Iris pigment epithelial cell (primary cell): Measurements from ENCODE around the gene RAD51D.
"Not testable (repeated sequence)": the region's sequence is repeated elsewhere in the genome, so short reads cannot be mapped to it uniquely, and the experiment has no call there.

ENCODE experiments used
- DNase-seq: peaks from one replicate; pipeline ENCODE4 v3.0.0-alpha.2; 2011; ENCODE audit warnings: low read depth

The RAD51D gene

GRCh38 chr17:35141681-35142466 is 22.2 kb upstream of the RAD51D start, which contains the start of gene NLE1:
NLE1 (minus strand) TSS chr17:35142303; CDS start chr17:35142275, 28 bp downstream.
- peak; percentile 74 for DNase-seq

GRCh38 chr17:35138218-35138617 is 18.6 kb upstream of the RAD51D start:
- no peak for DNase-seq

GRCh38 chr17:35135322-35135721 is 15.7 kb upstream of the RAD51D start:
- DNase-seq = no peak

GRCh38 chr17:35132816-35133550 is 13.3 kb upstream of the RAD51D start:
- DNase-seq = no peak

- no peak for DNase-seq
These were observed 12.4 kb upstream of the RAD51D start for GRCh38 chr17:35132099-35132498.

GRCh38 chr17:35130392-35130791 is 10.7 kb upstream of the RAD51D start:
- no peak for DNase-seq

GRCh38 chr17:35129973-35130351 is 10.3 kb upstream of the RAD51D start:
- peak; percentile 25 for DNase-seq

- peak; percentile 23 for DNase-seq
These were observed 9.7 kb upstream of the RAD51D start for GRCh38 chr17:35129154-35129972.

GRCh38 chr17:35127751-35128514 is 8.3 kb upstream of the RAD51D start:
- DNase-seq = peak; percentile 21

- DNase-seq = no peak
These were observed 1.7 kb upstream of the RAD51D start, which contains the start of gene FNDC8 for GRCh38 chr17:35121315-35121714. FNDC8 (plus strand) TSS chr17:35121615; CDS start chr17:35121694, 79 bp downstream.

- DNase-seq = peak; percentile 34
These were observed 1.7 kb downstream of the RAD51D start for GRCh38 chr17:35117984-35118383.

GRCh38 chr17:35116845-35117244 is 2.8 kb downstream of the RAD51D start:
- no peak for DNase-seq

GRCh38 chr17:35110791-35111190 is 8.9 kb downstream of the RAD51D start:
- DNase-seq = not testable (repeated sequence)

- no peak for DNase-seq
These were observed 14.7 kb downstream of the RAD51D start for GRCh38 chr17:35104844-35105450.

- DNase-seq = no peak
These were observed 16.4 kb downstream of the RAD51D start for GRCh38 chr17:35103271-35103670.

- no peak for DNase-seq
These were observed 17.9 kb downstream of the RAD51D start for GRCh38 chr17:35101725-35102124.

- DNase-seq = no peak
These were observed 18.6 kb downstream of the RAD51D start for GRCh38 chr17:35101036-35101435.

GRCh38 chr17:35099908-35100307 is 19.8 kb downstream of the RAD51D start:
- no peak for DNase-seq

- DNase-seq = no peak
These were observed 21.9 kb downstream of the RAD51D start for GRCh38 chr17:35097776-35098175.

- no peak for DNase-seq
These were observed 23.9 kb downstream of the RAD51D start for GRCh38 chr17:35095741-35096140.

GRCh38 chr17:35094902-35095301 is 24.8 kb downstream of the RAD51D start:
- peak; percentile 93 for DNase-seq
